Neural progenitor cell (in vitro differentiated cells): Measurements from ENCODE around the gene SLX9.

ENCODE experiments used
- CTCF ChIP-seq: fragments of 200-600 bp; sonication (generic); IDR thresholded peaks from 2 replicates; pipeline ENCODE4 v1.5.1; 2017; ENCODE audit warnings: antibody characterized with exemption, mild to moderate bottlenecking
- EZH2 ChIP-seq: fragments of 200-600 bp; sonication (generic); IDR thresholded peaks from 2 replicates; pipeline ENCODE4 v1.6.1; 2017; ENCODE audit warnings: antibody characterized with exemption, mild to moderate bottlenecking, moderate library complexity
- EZH2phosphoT487 ChIP-seq: fragments of 200-600 bp; sonication (generic); IDR thresholded peaks from 2 replicates; pipeline ENCODE4 v1.6.1; 2017; ENCODE audit warnings: antibody characterized with exemption

GRCh38 chr21:44892536-44893277 lies 47.1 kb upstream of the SLX9 start:
- TF ChIP-seq CTCF (peak; percentile 97), EZH2 (no peak), EZH2phosphoT487 (no peak)
